Spleen (tissue), 7 donors: ENCODE results near the gene SBSN.

Experiments
- CTCF ChIP-seq, 11 experiments: fragments of 200-600 bp in 7 of 11; fragments of 450-650 bp in 4 of 11; sonication (generic) in 4 of 11; IDR thresholded peaks in 8 of 11; conservative IDR thresholded peaks in 3 of 11; 1 replicate in 7 of 11; 2 replicates in 4 of 11; pipeline versions ENCODE4 v1.4.0 to v1.8.0; 2016 to 2021; ENCODE audit warnings: antibody characterized with exemption in 11 of 11, inconsistent platforms in 4 of 11, mild to moderate bottlenecking in 1 of 11
- POLR2A ChIP-seq, 3 donors: fragments of 450-650 bp; IDR thresholded peaks; one replicate each; pipeline ENCODE4 v1.5.1; 2017; ENCODE audit warnings: antibody characterized with exemption in 3 of 3, mild to moderate bottlenecking in 1 of 3
- donor health status: DM: no; HTN: no; CAD: no; lungs with moderate emphysema.
- donor health status: DM: no; HTN: no; CAD: no.
- donor health status: DM: no; HTN: no; CAD: no.

- TF ChIP-seq CTCF (IDR thresholded peaks at IDR 0.05 in 8 of 11, conservative IDR thresholded peaks at IDR 0.05 in 3 of 11) (no peak), POLR2A (IDR thresholded peaks at IDR 0.05) (no peak)
These were observed 34.1 kb downstream of the SBSN start for GRCh38 chr19:35493971-35494370.
